ENCODE results near the gene TRRAP.

DNA sequence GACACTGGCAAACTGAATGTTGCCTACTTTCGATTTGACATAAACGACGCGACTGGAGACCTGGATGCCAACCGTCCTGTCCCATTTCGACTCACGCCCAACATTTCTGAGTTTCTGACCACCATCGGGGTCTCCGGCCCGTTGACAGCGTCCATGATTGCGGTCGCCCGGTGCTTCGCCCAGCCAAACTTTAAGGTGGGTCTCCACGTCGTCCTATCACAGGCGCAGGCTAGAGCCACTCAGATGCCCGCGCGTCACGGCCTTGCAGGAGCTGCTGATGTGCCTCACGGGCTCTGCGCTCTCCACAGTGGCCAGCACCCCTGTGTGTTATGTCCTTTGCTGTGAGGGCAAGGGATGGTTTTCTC is 133.0 kb downstream of the TRRAP start:
- no peak for TF ChIP-seq EZH2 (IDR thresholded peaks at IDR 0.05; ENCODE audit: borderline replicate concordance, insufficient read depth, low read length, poor library complexity, severe bottlenecking)
- TF ChIP-seq, protein P1, sequence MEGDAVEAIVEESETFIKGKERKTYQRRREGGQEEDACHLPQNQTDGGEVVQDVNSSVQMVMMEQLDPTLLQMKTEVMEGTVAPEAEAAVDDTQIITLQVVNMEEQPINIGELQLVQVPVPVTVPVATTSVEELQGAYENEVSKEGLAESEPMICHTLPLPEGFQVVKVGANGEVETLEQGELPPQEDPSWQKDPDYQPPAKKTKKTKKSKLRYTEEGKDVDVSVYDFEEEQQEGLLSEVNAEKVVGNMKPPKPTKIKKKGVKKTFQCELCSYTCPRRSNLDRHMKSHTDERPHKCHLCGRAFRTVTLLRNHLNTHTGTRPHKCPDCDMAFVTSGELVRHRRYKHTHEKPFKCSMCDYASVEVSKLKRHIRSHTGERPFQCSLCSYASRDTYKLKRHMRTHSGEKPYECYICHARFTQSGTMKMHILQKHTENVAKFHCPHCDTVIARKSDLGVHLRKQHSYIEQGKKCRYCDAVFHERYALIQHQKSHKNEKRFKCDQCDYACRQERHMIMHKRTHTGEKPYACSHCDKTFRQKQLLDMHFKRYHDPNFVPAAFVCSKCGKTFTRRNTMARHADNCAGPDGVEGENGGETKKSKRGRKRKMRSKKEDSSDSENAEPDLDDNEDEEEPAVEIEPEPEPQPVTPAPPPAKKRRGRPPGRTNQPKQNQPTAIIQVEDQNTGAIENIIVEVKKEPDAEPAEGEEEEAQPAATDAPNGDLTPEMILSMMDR (IDR thresholded peaks at IDR 0.05; ENCODE audit: poor library complexity, severe bottlenecking): no peak
- no peak for TF ChIP-seq RAD21 (conservative IDR thresholded peaks at IDR 0.05)

Measured in neural cell (in vitro differentiated cells).